SK-N-SH treated with all-trans-retinoic acid at 6 μM for 48 hours (cell line): ENCODE data around the gene IFI44L.

Experiments used
- ATAC-seq: fragments of 200-7000 bp; cut with Tn5 transposase; 3 replicates; pipeline ENCODE4 v1.9.1; 2020; ENCODE audit warnings: mild to moderate bottlenecking, moderate library complexity
- BACH2 ChIP-seq: fragments of 250-450 bp; sonication (Bioruptor Pico); IDR thresholded peaks from 2 replicates; pipeline ENCODE4 v1.9.0; 2021; ENCODE audit warnings: mild to moderate bottlenecking, borderline replicate concordance
- CREB5 ChIP-seq: fragments of 250-450 bp; sonication (Bioruptor Pico); IDR thresholded peaks from 2 replicates; pipeline ENCODE4 v1.5.1; 2020; ENCODE audit warnings: low read depth, mild to moderate bottlenecking, moderate library complexity
- CSDC2 ChIP-seq: fragments of 250-450 bp; sonication (Bioruptor Pico); IDR thresholded peaks from 2 replicates; pipeline ENCODE4 v1.5.0; 2020; ENCODE audit warnings: mild to moderate bottlenecking, moderate library complexity
- CSRNP3 ChIP-seq: fragments of 250-450 bp; sonication (Bioruptor Pico); IDR thresholded peaks from 2 replicates; pipeline ENCODE4 v1.5.1; 2021; ENCODE audit warnings: mild to moderate bottlenecking, moderate library complexity
- ESRRG ChIP-seq: fragments of 250-450 bp; sonication (Bioruptor Pico); IDR thresholded peaks from 2 replicates; pipeline ENCODE4 v1.6.1; 2021; ENCODE audit warnings: mild to moderate bottlenecking
- GLIS3 ChIP-seq: fragments of 250-450 bp; sonication (Bioruptor Pico); IDR thresholded peaks from 2 replicates; pipeline ENCODE4 v1.5.0; 2020; ENCODE audit warnings: mild to moderate bottlenecking, moderate library complexity
- ISL1 ChIP-seq: fragments of 250-450 bp; sonication (Bioruptor Pico); IDR thresholded peaks from 2 replicates; pipeline ENCODE4 v2.1.2; 2022; ENCODE audit warnings: mild to moderate bottlenecking, moderate library complexity
- OSR1 ChIP-seq: fragments of 250-450 bp; sonication (Bioruptor Pico); IDR thresholded peaks from 2 replicates; pipeline ENCODE4 v1.8.0; 2022; ENCODE audit warnings: moderate library complexity, mild to moderate bottlenecking, inconsistent platforms
- PATZ1 ChIP-seq: fragments of 250-450 bp; sonication (Bioruptor Pico); IDR thresholded peaks from 2 replicates; pipeline ENCODE4 v1.8.0; 2020; ENCODE audit warnings: mild to moderate bottlenecking, moderate library complexity, borderline replicate concordance
- PPARA ChIP-seq: fragments of 250-450 bp; sonication (Bioruptor Pico); IDR thresholded peaks from 2 replicates; pipeline ENCODE4 v1.5.0; 2020; ENCODE audit warnings: mild to moderate bottlenecking, borderline replicate concordance
- RARB ChIP-seq: fragments of 250-450 bp; sonication (Bioruptor Pico); IDR thresholded peaks from 2 replicates; pipeline ENCODE4 v1.8.0; 2021; ENCODE audit warnings: mild to moderate bottlenecking, moderate library complexity
- SNAI2 ChIP-seq: fragments of 250-450 bp; sonication (Bioruptor Pico); IDR thresholded peaks from 2 replicates; pipeline ENCODE4 v1.5.0; 2020; ENCODE audit warnings: mild to moderate bottlenecking, moderate library complexity
- TCF4 ChIP-seq: fragments of 250-450 bp; sonication (Bioruptor Pico); IDR thresholded peaks from 2 replicates; pipeline ENCODE4 v1.8.0; 2021; ENCODE audit warnings: mild to moderate bottlenecking, moderate library complexity, borderline replicate concordance
- TOX ChIP-seq: fragments of 250-450 bp; sonication (Bioruptor Pico); IDR thresholded peaks from 2 replicates; pipeline ENCODE4 v1.8.0; 2021; ENCODE audit warnings: mild to moderate bottlenecking, moderate library complexity, borderline replicate concordance
- ZC3H10 ChIP-seq: fragments of 250-450 bp; sonication (Bioruptor Pico); IDR thresholded peaks from 2 replicates; pipeline ENCODE4 v1.5.1; 2021; ENCODE audit warnings: mild to moderate bottlenecking, moderate library complexity
- ZFP3 ChIP-seq: fragments of 250-450 bp; sonication (Bioruptor Pico); IDR thresholded peaks from 2 replicates; pipeline ENCODE4 v1.5.0; 2020; ENCODE audit warnings: mild to moderate bottlenecking, moderate library complexity
- ZFP30 ChIP-seq: fragments of 450-650 bp; formaldehyde crosslinking; IDR thresholded peaks from 2 replicates; pipeline ENCODE4 v1.5.0; 2022; ENCODE audit warnings: mild to moderate bottlenecking, moderate library complexity
- ZNF565 ChIP-seq: fragments of 450-650 bp; formaldehyde crosslinking; conservative IDR thresholded peaks from 2 replicates; pipeline ENCODE4 v1.5.0; 2020; ENCODE audit warnings: low read depth, mild to moderate bottlenecking, moderate library complexity
- ZNF70 ChIP-seq: fragments of 450-650 bp; formaldehyde crosslinking; IDR thresholded peaks from 2 replicates; pipeline ENCODE4 v1.5.0; 2020; ENCODE audit warnings: mild to moderate bottlenecking, moderate library complexity
- ZNF8 ChIP-seq: fragments of 450-650 bp; formaldehyde crosslinking; IDR thresholded peaks from 2 replicates; pipeline ENCODE4 v1.5.0; 2020; ENCODE audit warnings: mild to moderate bottlenecking, moderate library complexity
- TF ChIP-seq, protein P1 (sequence below): fragments of 250-450 bp; sonication (Bioruptor Pico); IDR thresholded peaks from 2 replicates; pipeline ENCODE4 v1.8.0; 2021; ENCODE audit warnings: low read depth, mild to moderate bottlenecking, moderate library complexity, borderline replicate concordance
- TF ChIP-seq, protein P2 (sequence below): fragments of 250-450 bp; sonication (Bioruptor Pico); IDR thresholded peaks from 2 replicates; pipeline ENCODE4 v1.5.0; 2020; ENCODE audit warnings: mild to moderate bottlenecking, moderate library complexity

The IFI44L gene

DNA sequence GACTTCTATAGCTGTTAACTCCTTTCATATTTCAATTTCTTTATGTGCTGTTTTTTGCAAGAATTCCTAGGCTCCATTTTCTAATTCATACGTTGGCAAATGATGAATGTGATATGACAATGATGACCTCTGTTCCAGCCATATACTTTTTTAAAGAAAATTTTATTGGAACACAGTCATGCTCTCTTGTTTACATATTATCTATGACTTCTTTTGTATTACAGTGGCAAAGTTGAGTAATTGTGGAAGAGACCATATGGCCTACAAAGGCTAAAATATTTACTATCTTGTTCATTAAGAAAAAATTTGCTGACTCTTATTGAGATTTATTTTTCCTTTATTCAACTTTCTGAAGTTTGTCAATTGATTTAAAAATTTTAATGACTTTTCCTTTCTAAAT is 7.1 kb downstream of the IFI44L start (continued):
- TF ChIP-seq ZFP3 (no peak), ZFP30 (CRISPR knock-in tag) (no peak), BACH2 (CRISPR knock-in tag) (no peak), PPARA (CRISPR knock-in tag) (no peak), ZNF8 (CRISPR knock-in tag) (no peak)

DNA sequence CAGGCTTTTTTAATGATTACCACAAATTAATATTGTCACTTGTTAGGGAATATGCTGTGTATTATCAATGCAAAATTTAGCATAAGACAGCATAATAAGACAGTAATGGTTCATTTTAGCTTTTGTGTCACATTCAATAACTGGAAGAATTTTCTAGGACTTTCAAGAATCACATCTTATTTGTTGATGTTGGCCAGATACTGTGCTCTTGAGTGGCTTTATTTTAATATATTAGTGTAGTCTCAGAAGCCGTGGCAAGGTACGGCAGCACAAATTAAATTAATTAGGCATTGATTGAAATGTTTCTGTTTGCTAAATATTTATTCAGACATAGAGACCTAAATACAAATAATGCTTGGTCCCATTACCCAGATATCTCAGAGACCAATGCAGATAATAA is 10.4 kb downstream of the IFI44L start:
- TF ChIP-seq ISL1 (CRISPR knock-in tag) (peak; percentile 86), SNAI2 (CRISPR knock-in tag) (no peak), CREB5 (CRISPR knock-in tag) (no peak), ZC3H10 (CRISPR knock-in tag) (peak; percentile 84), ZNF70 (no peak), TOX (CRISPR knock-in tag) (peak; percentile 69)
- ATAC-seq, result peak; percentile 49; the same call in 1 of the 3 replicates

- ATAC-seq, result no peak
- TF ChIP-seq SNAI2 (CRISPR knock-in tag) (no peak), ZNF8 (CRISPR knock-in tag) (no peak), ISL1 (CRISPR knock-in tag) (no peak), PPARA (CRISPR knock-in tag) (no peak), ESRRG (CRISPR knock-in tag) (no peak), CSDC2 (CRISPR knock-in tag) (no peak), BACH2 (CRISPR knock-in tag) (no peak), GLIS3 (no peak), ZFP3 (no peak), CSRNP3 (CRISPR knock-in tag) (no peak), ZNF565 (CRISPR knock-in tag) (no peak), OSR1 (no peak), TOX (CRISPR knock-in tag) (no peak)
- TF ChIP-seq, protein P1, sequence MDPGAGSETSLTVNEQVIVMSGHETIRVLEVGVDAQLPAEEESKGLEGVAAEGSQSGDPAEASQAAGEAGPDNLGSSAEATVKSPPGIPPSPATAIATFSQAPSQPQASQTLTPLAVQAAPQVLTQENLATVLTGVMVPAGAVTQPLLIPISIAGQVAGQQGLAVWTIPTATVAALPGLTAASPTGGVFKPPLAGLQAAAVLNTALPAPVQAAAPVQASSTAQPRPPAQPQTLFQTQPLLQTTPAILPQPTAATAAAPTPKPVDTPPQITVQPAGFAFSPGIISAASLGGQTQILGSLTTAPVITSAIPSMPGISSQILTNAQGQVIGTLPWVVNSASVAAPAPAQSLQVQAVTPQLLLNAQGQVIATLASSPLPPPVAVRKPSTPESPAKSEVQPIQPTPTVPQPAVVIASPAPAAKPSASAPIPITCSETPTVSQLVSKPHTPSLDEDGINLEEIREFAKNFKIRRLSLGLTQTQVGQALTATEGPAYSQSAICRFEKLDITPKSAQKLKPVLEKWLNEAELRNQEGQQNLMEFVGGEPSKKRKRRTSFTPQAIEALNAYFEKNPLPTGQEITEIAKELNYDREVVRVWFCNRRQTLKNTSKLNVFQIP (CRISPR knock-in tag), result no peak
- TF ChIP-seq, protein P2, sequence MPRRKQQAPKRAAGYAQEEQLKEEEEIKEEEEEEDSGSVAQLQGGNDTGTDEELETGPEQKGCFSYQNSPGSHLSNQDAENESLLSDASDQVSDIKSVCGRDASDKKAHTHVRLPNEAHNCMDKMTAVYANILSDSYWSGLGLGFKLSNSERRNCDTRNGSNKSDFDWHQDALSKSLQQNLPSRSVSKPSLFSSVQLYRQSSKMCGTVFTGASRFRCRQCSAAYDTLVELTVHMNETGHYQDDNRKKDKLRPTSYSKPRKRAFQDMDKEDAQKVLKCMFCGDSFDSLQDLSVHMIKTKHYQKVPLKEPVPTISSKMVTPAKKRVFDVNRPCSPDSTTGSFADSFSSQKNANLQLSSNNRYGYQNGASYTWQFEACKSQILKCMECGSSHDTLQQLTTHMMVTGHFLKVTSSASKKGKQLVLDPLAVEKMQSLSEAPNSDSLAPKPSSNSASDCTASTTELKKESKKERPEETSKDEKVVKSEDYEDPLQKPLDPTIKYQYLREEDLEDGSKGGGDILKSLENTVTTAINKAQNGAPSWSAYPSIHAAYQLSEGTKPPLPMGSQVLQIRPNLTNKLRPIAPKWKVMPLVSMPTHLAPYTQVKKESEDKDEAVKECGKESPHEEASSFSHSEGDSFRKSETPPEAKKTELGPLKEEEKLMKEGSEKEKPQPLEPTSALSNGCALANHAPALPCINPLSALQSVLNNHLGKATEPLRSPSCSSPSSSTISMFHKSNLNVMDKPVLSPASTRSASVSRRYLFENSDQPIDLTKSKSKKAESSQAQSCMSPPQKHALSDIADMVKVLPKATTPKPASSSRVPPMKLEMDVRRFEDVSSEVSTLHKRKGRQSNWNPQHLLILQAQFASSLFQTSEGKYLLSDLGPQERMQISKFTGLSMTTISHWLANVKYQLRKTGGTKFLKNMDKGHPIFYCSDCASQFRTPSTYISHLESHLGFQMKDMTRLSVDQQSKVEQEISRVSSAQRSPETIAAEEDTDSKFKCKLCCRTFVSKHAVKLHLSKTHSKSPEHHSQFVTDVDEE (CRISPR knock-in tag), result no peak
Measured at GRCh38 chr1:78633209-78633608, 13.0 kb downstream of the IFI44L start.

DNA sequence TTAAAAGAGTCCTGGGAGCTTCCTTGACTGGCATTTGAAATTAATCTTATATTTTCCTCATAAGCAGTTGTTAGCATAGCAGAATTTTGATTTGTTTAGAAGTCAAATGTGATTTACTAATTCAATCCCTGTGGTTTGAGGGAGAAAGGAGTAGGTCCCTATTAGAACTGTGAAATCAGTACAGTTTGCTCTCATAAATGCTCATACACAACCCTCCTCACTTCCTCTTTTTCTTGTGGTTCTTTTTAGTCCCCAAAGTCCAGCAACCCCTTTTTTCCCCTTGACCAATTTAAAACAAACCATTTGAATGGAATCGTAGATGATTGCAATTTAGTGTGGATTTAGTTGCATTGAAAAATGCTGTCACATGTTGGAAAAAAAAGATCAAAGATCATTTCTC is 20.2 kb downstream of the IFI44L start:
- ATAC-seq, result no peak
- TF ChIP-seq ZFP3 (no peak), ZFP30 (CRISPR knock-in tag) (no peak), BACH2 (CRISPR knock-in tag) (no peak), TOX (CRISPR knock-in tag) (no peak), ZNF8 (CRISPR knock-in tag) (no peak), PPARA (CRISPR knock-in tag) (no peak), PATZ1 (CRISPR knock-in tag) (no peak), CSDC2 (CRISPR knock-in tag) (no peak), CSRNP3 (CRISPR knock-in tag) (no peak), RARB (CRISPR knock-in tag) (no peak), GLIS3 (no peak), TCF4 (no peak), SNAI2 (CRISPR knock-in tag) (no peak)
- TF ChIP-seq, protein P2 (CRISPR knock-in tag), result no peak
